ENCODE results near the gene TSHZ2. TPM values are rescaled to one million over a fixed set of nuclear protein-coding genes. Genes with fewer than 3 reads are reported as not detected.

The TSHZ2 gene
- total RNA-seq, 1 experiment from 2014 or later = 0.07 TPM

- Histone ChIP-seq H3K79me1 (ENCODE audit: insufficient read depth, low read depth, low read length, poor library complexity, severe bottlenecking) (no peaks in the 10 kb centered on the region), H4K91ac (ENCODE audit: insufficient read length, low read depth, low read length) (no peak overlapping the region), H3K23me2 (ENCODE audit: insufficient read length, low read depth, low read length, poor library complexity, severe bottlenecking) (no peaks in the 10 kb centered on the region), H2BK12ac (ENCODE audit: insufficient read length, low read depth, low read length) (no peak overlapping the region), H2BK5ac (ENCODE audit: insufficient read length, low read length) (no peak overlapping the region), H2BK120ac (ENCODE audit: low read depth, low read length, poor library complexity, severe bottlenecking) (no peak overlapping the region), H2BK20ac (ENCODE audit: low read depth, low read length, poor library complexity, severe bottlenecking) (no peak overlapping the region), H2AFZ (ENCODE audit: low read length) (no peak overlapping the region), H3K14ac (ENCODE audit: insufficient read depth, low read length) (no peak overlapping the region), H2AK5ac (ENCODE audit: insufficient read length, low read length) (no peak overlapping the region), H4K5ac (ENCODE audit: insufficient read length, low read depth, low read length) (no peak overlapping the region), H2BK15ac (ENCODE audit: low read depth, low read length) (no peak overlapping the region), H4K20me1 (ENCODE audit: control insufficient read depth, insufficient read depth, insufficient read length) (no peaks in the 10 kb centered on the region), H3K56ac (ENCODE audit: insufficient read length, low read depth, low read length) (no peak overlapping the region), H3K27ac (ENCODE audit: insufficient read length, low read depth, low read length) (no peak overlapping the region), H3K27me3 (ENCODE audit: insufficient read depth, low read length) (no peaks in the 10 kb centered on the region), H3K9ac (ENCODE audit: extremely low read depth, insufficient read length, low read length) (no peak overlapping the region), H3K4me1 (ENCODE audit: insufficient read depth, low read length) (no peaks in the 10 kb centered on the region), H3K18ac (ENCODE audit: insufficient read length, low read depth, low read length) (no peak overlapping the region), H3K4ac (ENCODE audit: low read depth, low read length) (no peak overlapping the region), H3K4me2 (ENCODE audit: insufficient read depth, insufficient read length, low read length) (no peak overlapping the region), H4K8ac (replicated peaks; ENCODE audit: insufficient read length, low read depth, low read length) (no peak overlapping the region), H3K23ac (ENCODE audit: insufficient read length, low read depth, low read length) (no peak overlapping the region), H3T11ph (ENCODE audit: low read length) (no peak overlapping the region), H3K79me2 (ENCODE audit: insufficient read depth, low read length) (no peaks in the 10 kb centered on the region), H3K9me3 (ENCODE audit: control insufficient read depth, low read depth, low read length) (no peaks in the 10 kb centered on the region)
- no peak for DNase-seq
- TF ChIP-seq CTCF (conservative IDR thresholded peaks at IDR 0.05) = no peak
- WGBS (ENCODE audit: extremely low coverage, insufficient read length, low lambda C conversion rate) = no CpG with 5 or more reads among the region's 4 CpGs
- H3K27me3 Mint-ChIP-seq (ENCODE audit: low read depth) = no peaks in the 10 kb centered on the region
- no peaks in the 10 kb centered on the region for H3K36me3 Mint-ChIP-seq (ENCODE audit: insufficient read depth in 1 of 3, low read depth in 3 of 3)
- H3K27ac Mint-ChIP-seq = no peak overlapping the region
- H3K9me3 Mint-ChIP-seq = no peaks in the 10 kb centered on the region
- no peak overlapping the region for H3K4me3 Mint-ChIP-seq
- H3K4me1 Mint-ChIP-seq = peaks cover 7 to 8% of the 10 kb centered on the region in 2 experiments; a peak in 2 of 4 replicates
These were observed 407.6 kb downstream of the TSHZ2 start for GRCh38 chr20:53379833-53380120.

Data from H9 (cell line).